HepG2 (cell line): Measurements from ENCODE around the gene CDK17. TPM values are rescaled to one million over a fixed set of nuclear protein-coding genes. Genes with fewer than 3 reads are reported as not detected.

Source experiments
- ATAC-seq: fragments of 200-7000 bp; cut with Tn5 transposase; 3 replicates; pipeline ENCODE4 v1.9.1; 2020; ENCODE audit warnings: mild to moderate bottlenecking, moderate library complexity
- BruUV-seq: library from RNA; stranded (reverse); fragments of 400-500 nt; replicated peaks from 2 replicates; lab custom pipeline; 2021; lab: Mats Ljungman, UMichigan
- CTCF ChIA-PET: fragments of 300-600 bp; formaldehyde crosslinking; extraction: SDS; loops from one replicate; lab custom pipeline; 2021; ENCODE audit warnings: low total read pairs, inconsistent platforms, low intra/inter-chr PET ratio; lab: Yijun Ruan, JAX
- POLR2A ChIA-PET: fragments of 350-600 bp; sonication (Branson Sonifier 250); formaldehyde crosslinking; loops from one replicate; lab custom pipeline; 2020; ENCODE audit warnings: antibody characterized with exemption, inconsistent platforms; lab: Yijun Ruan, JAX
- DNase-seq: peaks from one replicate; pipeline ENCODE4 v3.0.0-alpha.2; 2015; ENCODE audit warnings: low spot score
- FAIRE-seq: peaks from 3 replicates; lab custom pipeline; 2011; peaks lifted over from hg19 to GRCh38; lab: Jason Lieb, UNC
- H2AFZ ChIP-seq: one replicate; pipeline ENCODE4 v1.6.1; 2011; ENCODE audit warnings: low read length, inconsistent platforms
- H3K27ac ChIP-seq: fragments of 300-600 bp; 3 replicates; pipeline ENCODE4 v1.8.0; 2011; ENCODE audit warnings: mixed run types, mild to moderate bottlenecking, mixed read lengths, low read length, inconsistent platforms; ENCODE audit not compliant: insufficient read depth; ENCODE audit errors: extremely low read length
- H3K27me3 ChIP-seq, 2 experiments: fragments of 200-600 bp in 1 of 2; 2 replicates in 1 of 2; 3 replicates in 1 of 2; pipeline versions ENCODE4 v1.6.0 to v1.8.0; 2011; ENCODE audit warnings: low read length in 2 of 2, mild to moderate bottlenecking in 2 of 2, moderate library complexity in 2 of 2, inconsistent platforms in 1 of 2; ENCODE audit not compliant: insufficient read depth in 2 of 2, control insufficient read depth in 1 of 2
- H3K36me3 ChIP-seq, 2 experiments: fragments of 200-600 bp in 1 of 2; replicated peaks in 1 of 2; 2 replicates in 1 of 2; 3 replicates in 1 of 2; pipeline versions ENCODE4 v1.5.1 to v1.8.0; 2011; ENCODE audit warnings: low read length in 2 of 2, inconsistent platforms in 1 of 2; ENCODE audit not compliant: insufficient read depth in 2 of 2, control insufficient read depth in 1 of 2
- H3K4me1 ChIP-seq: 2 replicates; pipeline ENCODE4 v1.5.1; 2012; ENCODE audit warnings: low read length, inconsistent platforms; ENCODE audit not compliant: insufficient read depth
- H3K4me2 ChIP-seq: 2 replicates; pipeline ENCODE4 v1.6.0; 2011; ENCODE audit warnings: low read depth, low read length, inconsistent platforms
- H3K4me3 ChIP-seq, 3 experiments: fragments of 200-600 bp in 1 of 3; sonication (generic), shearing (Covaris generic) in 1 of 3; replicated peaks in 1 of 3; 2 replicates each; pipeline ENCODE4 v1.5.1; 2011 to 2016; ENCODE audit warnings: low read length in 3 of 3, inconsistent platforms in 2 of 3, low read depth in 2 of 3, mild to moderate bottlenecking in 2 of 3, control low read depth in 1 of 3, mixed read lengths in 1 of 3; ENCODE audit not compliant: insufficient read depth in 1 of 3
- H3K79me2 ChIP-seq: one replicate; pipeline ENCODE4 v1.6.1; 2011; ENCODE audit warnings: low read length, inconsistent platforms; ENCODE audit not compliant: insufficient read depth
- H3K9ac ChIP-seq: 2 replicates; pipeline ENCODE4 v1.6.0; 2011; ENCODE audit warnings: mild to moderate bottlenecking, low read depth, low read length, inconsistent platforms; ENCODE audit not compliant: insufficient read depth
- H3K9me3 ChIP-seq: 2 replicates; pipeline ENCODE4 v1.5.1; 2012; ENCODE audit warnings: mild to moderate bottlenecking, low read length
- H4K20me1 ChIP-seq: 2 replicates; pipeline ENCODE4 v1.6.0; 2011; ENCODE audit warnings: inconsistent platforms, mild to moderate bottlenecking, low read length, moderate library complexity; ENCODE audit not compliant: insufficient read depth
- CEBPG ChIP-seq: IDR thresholded peaks from 2 replicates; pipeline ENCODE4 v1.6.1; 2016
- FOXA1 ChIP-seq, 2 experiments: fragments of 450-650 bp in 1 of 2; sonication (generic) in 1 of 2; formaldehyde crosslinking in 1 of 2; IDR thresholded peaks; 2 replicates each; pipeline versions ENCODE4 v1.4.0 to v1.6.1; 2016 to 2020; ENCODE audit warnings: missing genetic modification reagents in 1 of 2
- GABPB1 ChIP-seq: IDR thresholded peaks from 2 replicates; pipeline ENCODE4 v1.6.1; 2016; ENCODE audit warnings: mild to moderate bottlenecking, missing genetic modification reagents, moderate library complexity, missing compliant biosample characterization
- GATAD1 ChIP-seq: IDR thresholded peaks from 2 replicates; pipeline ENCODE4 v1.6.1; 2016; ENCODE audit warnings: missing genetic modification reagents, missing compliant biosample characterization
- HDAC2 ChIP-seq: sonication (generic); formaldehyde crosslinking; IDR thresholded peaks from 2 replicates; pipeline ENCODE4 v1.4.0; 2020; ENCODE audit warnings: missing genetic modification reagents
- KAT8 ChIP-seq: IDR thresholded peaks from 2 replicates; pipeline ENCODE4 v1.6.1; 2016; ENCODE audit warnings: missing genetic modification reagents, missing compliant biosample characterization
- KDM6A ChIP-seq: IDR thresholded peaks from 2 replicates; pipeline ENCODE4 v1.6.1; 2016; ENCODE audit warnings: low read depth
- MIXL1 ChIP-seq: IDR thresholded peaks from 2 replicates; pipeline ENCODE4 v1.6.1; 2016
- MTA3 ChIP-seq: sonication (generic); formaldehyde crosslinking; IDR thresholded peaks from 2 replicates; pipeline ENCODE4 v1.4.0; 2020; ENCODE audit warnings: missing genetic modification reagents
- NCOA5 ChIP-seq: sonication (generic); formaldehyde crosslinking; IDR thresholded peaks from 2 replicates; pipeline ENCODE4 v1.4.0; 2020; ENCODE audit warnings: missing genetic modification reagents
- ZBTB3 ChIP-seq: sonication (generic); formaldehyde crosslinking; IDR thresholded peaks from 2 replicates; pipeline ENCODE4 v1.4.0; 2020; ENCODE audit warnings: low read depth, mild to moderate bottlenecking, moderate library complexity, missing genetic modification reagents, borderline replicate concordance
- ZFAT ChIP-seq: sonication (generic); formaldehyde crosslinking; conservative IDR thresholded peaks from 2 replicates; pipeline ENCODE4 v1.8.1; 2023; ENCODE audit warnings: missing genetic modification reagents, inconsistent platforms
- ZNF17 ChIP-seq: sonication (generic); formaldehyde crosslinking; IDR thresholded peaks from 2 replicates; pipeline ENCODE4 v1.5.0; 2020; ENCODE audit warnings: mild to moderate bottlenecking, missing genetic modification reagents
- ZNF253 ChIP-seq: sonication (generic); formaldehyde crosslinking; IDR thresholded peaks from 2 replicates; pipeline ENCODE4 v1.8.0; 2022; ENCODE audit warnings: mild to moderate bottlenecking, missing genetic modification reagents, borderline replicate concordance
- ZNF44 ChIP-seq: sonication (generic); formaldehyde crosslinking; IDR thresholded peaks from 2 replicates; pipeline ENCODE4 v1.5.1; 2020; ENCODE audit warnings: mild to moderate bottlenecking, missing genetic modification reagents
- ZNF589 ChIP-seq: sonication (generic); formaldehyde crosslinking; conservative IDR thresholded peaks from 2 replicates; pipeline ENCODE4 v1.8.0; 2022; ENCODE audit warnings: mild to moderate bottlenecking, moderate library complexity, missing genetic modification reagents
- ZNF598 ChIP-seq: sonication (generic); formaldehyde crosslinking; IDR thresholded peaks from 2 replicates; pipeline ENCODE4 v1.5.1; 2020; ENCODE audit warnings: mild to moderate bottlenecking, missing genetic modification reagents, borderline replicate concordance
- WGBS: methylation state at CpG from one replicate; pipeline ENCODE4 v1.1.6; 2017; ENCODE audit warnings: low lambda C conversion rate; 5-methylcytosine and 5-hydroxymethylcytosine counted together
- in situ Hi-C: cut with HindIII; loops from 2 replicates; pipeline ENCODE4 v1.10.0; 2017; ENCODE audit warnings: low pct_unique_long_range_greater_than_20kb; ENCODE audit not compliant: extremely low pct_ligation_motif_present
- intact Hi-C: fragments of 100-400 bp; cut with micrococcal nuclease; formaldehyde crosslinking; loops from one replicate; pipeline ENCODE4 v1.10.0; 2022; ENCODE audit not compliant: unreplicated experiment
- polyA plus RNA-seq, 8 experiments: library from polyadenylated mRNA; depleted of rRNA in 3 of 8; stranded (reverse) in 7 of 8; unstranded in 1 of 8; fragments of >200 nt; fragmentation: Illumina TruSeq in 4 of 8; extraction: Trizol in 4 of 8; gene quantifications; 2 replicates each; pipeline versions ENCODE4 v1.2.1 to v1.2.3, GENCODE V29; 2011 to 2016; ENCODE audit warnings: low read depth in 4 of 8, missing spikeins in 1 of 8, mixed read lengths in 1 of 8; ENCODE audit not compliant: insufficient read depth in 1 of 8
- total RNA-seq, 5 experiments: library from RNA; depleted of rRNA; stranded (reverse); fragments of >200 nt; fragmentation: Illumina TruSeq; extraction: Trizol; gene quantifications; 2 replicates each; pipeline ENCODE4 v1.2.3, GENCODE V29; 2016; ENCODE audit warnings: low read depth in 1 of 5
- TF ChIP-seq, protein P1 (sequence below): sonication (generic); formaldehyde crosslinking; IDR thresholded peaks from 2 replicates; pipeline ENCODE4 v1.4.0; 2020; ENCODE audit warnings: missing genetic modification reagents
- TF ChIP-seq, protein P2 (sequence below): sonication (generic); formaldehyde crosslinking; IDR thresholded peaks from 2 replicates; pipeline ENCODE4 v1.4.0; 2020; ENCODE audit warnings: missing genetic modification reagents
- TF ChIP-seq, protein P3 (sequence below): IDR thresholded peaks from 2 replicates; pipeline ENCODE4 v1.6.1; 2016; ENCODE audit warnings: low read depth

The CDK17 gene
- total and polyA plus RNA-seq, 2 of the 13 experiments (the other 11 are each of a cell fraction or from before 2014, with no cell fraction given): 9.9 to 22.3 TPM

DNA sequence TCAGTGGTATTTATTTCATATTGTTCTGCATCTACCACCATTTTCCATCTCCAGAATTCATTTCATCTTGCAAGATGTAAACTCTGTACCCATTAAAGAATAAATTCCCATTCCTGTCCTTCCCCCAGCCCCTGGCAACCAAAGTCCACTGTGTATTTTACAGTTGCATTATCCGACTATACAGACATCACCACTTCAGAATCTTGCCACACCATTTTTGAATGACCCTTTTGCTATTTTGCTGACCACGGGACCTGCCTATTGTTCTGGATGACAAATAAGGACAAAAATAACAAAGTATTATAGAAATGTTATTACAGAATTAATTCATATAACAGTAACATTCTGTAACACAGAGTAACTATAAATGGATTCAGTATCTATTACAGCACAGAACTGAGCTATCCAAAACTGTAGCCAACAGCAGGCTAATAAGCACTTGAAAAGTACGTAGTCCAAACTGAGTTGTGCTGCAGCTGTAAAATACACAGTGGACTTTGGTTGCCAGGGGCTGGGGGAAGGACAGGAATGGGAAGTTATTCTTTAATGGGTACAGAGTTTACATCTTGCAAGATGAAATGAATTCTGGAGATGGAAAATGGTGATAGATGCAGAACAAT is 61.3 kb downstream of the CDK17 start:
- H3K4me2 ChIP-seq: peak overlapping the region; percentile 46
- peak overlapping the region; percentile 6 to 26 (median 18); a peak in 1 of 6 replicates for H3K4me3 ChIP-seq
- WGBS: 4% methylated on average over 3 of the region's 3 CpGs
- intact Hi-C loops (loop anchor here (5.0 kb wide), 1 partner anchor 58 kb away; no protein-coding TSS in a partner anchor), in situ Hi-C loops (no loop called here)
- ATAC-seq: peak; percentile 99
- ChIA-PET POLR2A (no interaction called here), CTCF (no interaction called here)
- BruUV-seq: no TSS peak
- peak; percentile 68 for DNase-seq
- no peak overlapping the region for H2AFZ ChIP-seq
- peaks cover 47% of the 10 kb centered on the region for H3K79me2 ChIP-seq
- H3K9me3 ChIP-seq: peaks cover 5% of the 10 kb centered on the region; the same call in 1 of the 2 replicates
- no peaks in the 10 kb centered on the region for H4K20me1 ChIP-seq
- no peaks in the 10 kb centered on the region for H3K36me3 ChIP-seq
- peak overlapping the region; percentile 68 for H3K27ac ChIP-seq
- H3K27me3 ChIP-seq: no peaks in the 10 kb centered on the region
- peaks cover 49% of the 10 kb centered on the region for H3K4me1 ChIP-seq
- no peak overlapping the region for H3K9ac ChIP-seq
- FAIRE-seq: peak; percentile 79
- TF ChIP-seq KAT8 (CRISPR knock-in tag) (0 out of 2 replicates have a peak, but pooled peaks have one; percentile 18), GATAD1 (CRISPR knock-in tag) (no peak), ZNF253 (CRISPR knock-in tag) (no peak), ZNF17 (no peak), ZNF598 (CRISPR knock-in tag) (no peak), KDM6A (CRISPR knock-in tag) (0 out of 2 replicates have a peak, but pooled peaks have one; percentile 35), MIXL1 (CRISPR knock-in tag) (peak; percentile 64; the same call in 1 of the 2 replicates), ZBTB3 (CRISPR knock-in tag) (no peak), MTA3 (CRISPR knock-in tag) (no peak), HDAC2 (CRISPR knock-in tag) (peak; percentile 55; the same call in 1 of the 2 replicates), NCOA5 (CRISPR knock-in tag) (no peak), ZNF44 (CRISPR knock-in tag) (no peak), CEBPG (CRISPR knock-in tag) (peak; percentile 48; the same call in 1 of the 2 replicates), GABPB1 (CRISPR knock-in tag) (no peak), ZFAT (CRISPR knock-in tag) (no peak), FOXA1 (IDR thresholded peaks at IDR 0.05) (no peak), FOXA1 (CRISPR knock-in tag; IDR thresholded peaks at IDR 0.05) (peak; percentile 16; the same call in 1 of the 2 replicates), ZNF589 (no peak)
- TF ChIP-seq, protein P1, sequence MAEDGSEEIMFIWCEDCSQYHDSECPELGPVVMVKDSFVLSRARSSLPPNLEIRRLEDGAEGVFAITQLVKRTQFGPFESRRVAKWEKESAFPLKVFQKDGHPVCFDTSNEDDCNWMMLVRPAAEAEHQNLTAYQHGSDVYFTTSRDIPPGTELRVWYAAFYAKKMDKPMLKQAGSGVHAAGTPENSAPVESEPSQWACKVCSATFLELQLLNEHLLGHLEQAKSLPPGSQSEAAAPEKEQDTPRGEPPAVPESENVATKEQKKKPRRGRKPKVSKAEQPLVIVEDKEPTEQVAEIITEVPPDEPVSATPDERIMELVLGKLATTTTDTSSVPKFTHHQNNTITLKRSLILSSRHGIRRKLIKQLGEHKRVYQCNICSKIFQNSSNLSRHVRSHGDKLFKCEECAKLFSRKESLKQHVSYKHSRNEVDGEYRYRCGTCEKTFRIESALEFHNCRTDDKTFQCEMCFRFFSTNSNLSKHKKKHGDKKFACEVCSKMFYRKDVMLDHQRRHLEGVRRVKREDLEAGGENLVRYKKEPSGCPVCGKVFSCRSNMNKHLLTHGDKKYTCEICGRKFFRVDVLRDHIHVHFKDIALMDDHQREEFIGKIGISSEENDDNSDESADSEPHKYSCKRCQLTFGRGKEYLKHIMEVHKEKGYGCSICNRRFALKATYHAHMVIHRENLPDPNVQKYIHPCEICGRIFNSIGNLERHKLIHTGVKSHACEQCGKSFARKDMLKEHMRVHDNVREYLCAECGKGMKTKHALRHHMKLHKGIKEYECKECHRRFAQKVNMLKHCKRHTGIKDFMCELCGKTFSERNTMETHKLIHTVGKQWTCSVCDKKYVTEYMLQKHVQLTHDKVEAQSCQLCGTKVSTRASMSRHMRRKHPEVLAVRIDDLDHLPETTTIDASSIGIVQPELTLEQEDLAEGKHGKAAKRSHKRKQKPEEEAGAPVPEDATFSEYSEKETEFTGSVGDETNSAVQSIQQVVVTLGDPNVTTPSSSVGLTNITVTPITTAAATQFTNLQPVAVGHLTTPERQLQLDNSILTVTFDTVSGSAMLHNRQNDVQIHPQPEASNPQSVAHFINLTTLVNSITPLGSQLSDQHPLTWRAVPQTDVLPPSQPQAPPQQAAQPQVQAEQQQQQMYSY (CRISPR knock-in tag): no peak
- TF ChIP-seq, protein P2, sequence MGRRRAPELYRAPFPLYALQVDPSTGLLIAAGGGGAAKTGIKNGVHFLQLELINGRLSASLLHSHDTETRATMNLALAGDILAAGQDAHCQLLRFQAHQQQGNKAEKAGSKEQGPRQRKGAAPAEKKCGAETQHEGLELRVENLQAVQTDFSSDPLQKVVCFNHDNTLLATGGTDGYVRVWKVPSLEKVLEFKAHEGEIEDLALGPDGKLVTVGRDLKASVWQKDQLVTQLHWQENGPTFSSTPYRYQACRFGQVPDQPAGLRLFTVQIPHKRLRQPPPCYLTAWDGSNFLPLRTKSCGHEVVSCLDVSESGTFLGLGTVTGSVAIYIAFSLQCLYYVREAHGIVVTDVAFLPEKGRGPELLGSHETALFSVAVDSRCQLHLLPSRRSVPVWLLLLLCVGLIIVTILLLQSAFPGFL (CRISPR knock-in tag): no peak
- TF ChIP-seq, protein P3, sequence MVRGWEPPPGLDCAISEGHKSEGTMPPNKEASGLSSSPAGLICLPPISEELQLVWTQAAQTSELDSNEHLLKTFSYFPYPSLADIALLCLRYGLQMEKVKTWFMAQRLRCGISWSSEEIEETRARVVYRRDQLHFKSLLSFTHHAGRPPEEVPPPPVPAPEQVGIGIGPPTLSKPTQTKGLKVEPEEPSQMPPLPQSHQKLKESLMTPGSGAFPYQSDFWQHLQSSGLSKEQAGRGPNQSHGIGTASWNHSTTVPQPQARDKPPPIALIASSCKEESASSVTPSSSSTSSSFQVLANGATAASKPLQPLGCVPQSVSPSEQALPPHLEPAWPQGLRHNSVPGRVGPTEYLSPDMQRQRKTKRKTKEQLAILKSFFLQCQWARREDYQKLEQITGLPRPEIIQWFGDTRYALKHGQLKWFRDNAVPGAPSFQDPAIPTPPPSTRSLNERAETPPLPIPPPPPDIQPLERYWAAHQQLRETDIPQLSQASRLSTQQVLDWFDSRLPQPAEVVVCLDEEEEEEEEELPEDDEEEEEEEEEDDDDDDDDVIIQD (CRISPR knock-in tag): peak; percentile 63; the same call in 1 of the 2 replicates
